GM19397 (cell line): Measurements from ENCODE around the gene MEGF10.

Experiments used
- ATAC-seq: cut with Tn5 transposase; IDR thresholded peaks from one replicate; pipeline ENCODE4 v1.9.1; 2021; ENCODE audit warnings: mild to moderate bottlenecking, moderate library complexity; ENCODE audit not compliant: unreplicated experiment

The MEGF10 gene

DNA sequence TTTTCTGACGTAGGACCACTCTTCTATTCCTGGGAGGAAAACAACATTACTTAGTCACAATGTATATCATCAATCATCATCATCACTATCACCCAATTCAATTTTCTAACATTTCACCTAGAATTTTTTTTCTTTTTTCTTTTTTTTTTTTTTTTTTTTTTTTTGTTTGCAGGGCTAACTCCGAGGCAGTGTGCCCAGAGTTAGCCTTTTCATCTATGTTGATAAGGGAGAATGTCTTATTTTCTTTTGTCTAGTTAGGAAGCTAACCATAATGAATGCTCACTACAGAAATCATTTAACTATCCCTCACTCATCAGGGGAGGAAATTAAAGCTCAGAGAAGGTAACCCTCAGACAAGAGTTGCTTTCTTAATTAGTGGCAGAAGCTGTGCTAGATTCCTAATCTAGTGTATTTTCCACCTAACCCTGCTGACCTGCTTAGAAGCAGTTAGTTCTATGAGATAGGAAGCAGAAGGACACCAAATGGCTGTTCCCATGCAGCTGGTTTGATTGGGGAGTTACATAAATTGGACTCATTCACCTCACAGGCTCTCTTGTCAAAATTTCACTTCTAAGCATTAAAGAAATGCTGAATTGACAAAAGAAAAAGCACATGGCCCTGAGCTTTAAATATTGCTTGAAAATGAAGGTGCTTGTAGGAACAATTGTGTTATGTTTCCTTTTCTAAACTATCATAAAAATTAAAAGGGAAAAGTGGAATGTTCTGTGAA, 218.2 kb downstream of the MEGF10 start:
- ATAC-seq = no peak
